Measurements from ENCODE around the gene HBD.

- TF ChIP-seq POLR2A (IDR thresholded peaks at IDR 0.05; ENCODE audit: borderline replicate concordance, extremely low read depth, insufficient read depth, insufficient read length) (no peak), YY1 (IDR thresholded peaks at IDR 0.05; ENCODE audit: extremely low read depth, insufficient replicate concordance, low read depth, low read length) (no peak), EZH2 (IDR thresholded peaks at IDR 0.05) (no peak), POLR2AphosphoS5 (IDR thresholded peaks at IDR 0.05; ENCODE audit: low read depth, low read length) (no peak), REST (IDR thresholded peaks at IDR 0.05; ENCODE audit: low read depth) (no peak), TCF7L2 (IDR thresholded peaks at IDR 0.05; ENCODE audit: borderline replicate concordance, extremely low read depth, insufficient read depth, insufficient read length) (no peak), CBX3 (IDR thresholded peaks at IDR 0.05; ENCODE audit: low read depth) (no peak), CTCF (IDR thresholded peaks at IDR 0.05 in 2 of 3, conservative IDR thresholded peaks at IDR 0.05 in 1 of 3; ENCODE audit: borderline replicate concordance in 1 of 3, insufficient read depth in 1 of 3, low read depth in 2 of 3, low read length in 2 of 3) (no peak), SP1 (IDR thresholded peaks at IDR 0.05; ENCODE audit: low read depth) (no peak), RAD21 (IDR thresholded peaks at IDR 0.05; ENCODE audit: low read depth) (no peak)
Observed at GRCh38 chr11:5269715-5270147, 35.4 kb upstream of the HBD start, which contains the start of gene HBE1.

Data from HCT116 (cell line).